Osteocyte (in vitro differentiated cells): ENCODE data around the gene XAGE1B. TPM values are rescaled to one million over a fixed set of nuclear protein-coding genes. Genes with fewer than 3 reads are reported as not detected.
"Not testable (repeated sequence)": the region's sequence is repeated elsewhere in the genome, so short reads cannot be mapped to it uniquely, and the experiment has no call there.

Source experiments
- DNase-seq: peaks from one replicate; pipeline ENCODE4 v3.0.0; 2021; ENCODE audit warnings: mixed read lengths; ENCODE audit not compliant: unreplicated experiment; ENCODE audit errors: extremely low spot score
- H3K27ac Mint-ChIP-seq: one replicate; pipeline ENCODE4 v1.8.0; 2021; ENCODE audit warnings: mild to moderate bottlenecking, mixed read lengths; ENCODE audit not compliant: unreplicated experiment
- H3K27me3 Mint-ChIP-seq: one replicate; pipeline ENCODE4 v1.8.0; 2021; ENCODE audit warnings: mixed read lengths; ENCODE audit not compliant: unreplicated experiment
- H3K36me3 Mint-ChIP-seq: one replicate; pipeline ENCODE4 v1.8.0; 2021; ENCODE audit warnings: mixed read lengths; ENCODE audit not compliant: unreplicated experiment
- H3K4me1 Mint-ChIP-seq: one replicate; pipeline ENCODE4 v1.8.0; 2021; ENCODE audit warnings: mixed read lengths; ENCODE audit not compliant: unreplicated experiment
- H3K4me3 Mint-ChIP-seq: one replicate; pipeline ENCODE4 v1.8.0; 2021; ENCODE audit warnings: mild to moderate bottlenecking, moderate library complexity, mixed read lengths; ENCODE audit not compliant: unreplicated experiment
- H3K9me3 Mint-ChIP-seq: one replicate; pipeline ENCODE4 v1.8.0; 2021; ENCODE audit warnings: mixed read lengths; ENCODE audit not compliant: unreplicated experiment
- long read RNA-seq: library from polyadenylated mRNA; unstranded; transcript quantifications from one replicate; pipeline ENCODE4 v2.0.0, GENCODE V29; 2021
- total RNA-seq: library from RNA; stranded (reverse); gene quantifications from 2 replicates; pipeline ENCODE4 v1.2.1, GENCODE V29; 2021
- TF ChIP-seq, protein P1 (sequence below): fragments of 200-600 bp; sonication (generic); IDR thresholded peaks from 2 replicates; pipeline ENCODE4 v1.5.0; 2021; ENCODE audit warnings: antibody characterized with exemption, mild to moderate bottlenecking, moderate library complexity

The XAGE1B gene
- total RNA-seq = not detected in 2 replicates
- long read RNA-seq = 0 reads

DNA sequence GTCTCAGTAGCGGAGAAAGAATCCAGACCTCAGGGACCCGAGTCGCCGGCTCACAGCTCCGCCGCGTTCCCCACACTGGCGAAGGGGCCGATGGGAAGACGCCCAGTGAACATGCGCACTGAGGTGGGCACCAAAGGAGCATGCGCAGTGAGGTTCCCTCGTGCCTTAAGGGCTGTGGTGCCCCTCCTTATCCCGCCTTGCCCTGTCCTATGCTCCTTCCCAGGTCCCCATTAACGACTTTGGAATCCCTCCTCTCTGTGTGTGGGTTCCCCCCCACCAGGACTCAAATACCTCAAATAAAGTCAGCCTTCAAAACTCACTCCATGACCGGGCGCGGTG, at the start of gene XAGE1B:
Gene XAGE1B, minus strand, starts transcription at position 77 of the 339 bp plus-strand sequence. CDS start 1,536 bp downstream, outside the sequence.
- H3K4me1 Mint-ChIP-seq, H3K9me3 Mint-ChIP-seq, H3K27me3 Mint-ChIP-seq, H3K36me3 Mint-ChIP-seq, H3K27ac Mint-ChIP-seq, H3K4me3 Mint-ChIP-seq, DNase-seq: not testable (repeated sequence)

- H3K27me3 Mint-ChIP-seq = no peaks in the 10 kb centered on the region
- H3K4me1 Mint-ChIP-seq = no peaks in the 10 kb centered on the region
- TF ChIP-seq, protein P1, sequence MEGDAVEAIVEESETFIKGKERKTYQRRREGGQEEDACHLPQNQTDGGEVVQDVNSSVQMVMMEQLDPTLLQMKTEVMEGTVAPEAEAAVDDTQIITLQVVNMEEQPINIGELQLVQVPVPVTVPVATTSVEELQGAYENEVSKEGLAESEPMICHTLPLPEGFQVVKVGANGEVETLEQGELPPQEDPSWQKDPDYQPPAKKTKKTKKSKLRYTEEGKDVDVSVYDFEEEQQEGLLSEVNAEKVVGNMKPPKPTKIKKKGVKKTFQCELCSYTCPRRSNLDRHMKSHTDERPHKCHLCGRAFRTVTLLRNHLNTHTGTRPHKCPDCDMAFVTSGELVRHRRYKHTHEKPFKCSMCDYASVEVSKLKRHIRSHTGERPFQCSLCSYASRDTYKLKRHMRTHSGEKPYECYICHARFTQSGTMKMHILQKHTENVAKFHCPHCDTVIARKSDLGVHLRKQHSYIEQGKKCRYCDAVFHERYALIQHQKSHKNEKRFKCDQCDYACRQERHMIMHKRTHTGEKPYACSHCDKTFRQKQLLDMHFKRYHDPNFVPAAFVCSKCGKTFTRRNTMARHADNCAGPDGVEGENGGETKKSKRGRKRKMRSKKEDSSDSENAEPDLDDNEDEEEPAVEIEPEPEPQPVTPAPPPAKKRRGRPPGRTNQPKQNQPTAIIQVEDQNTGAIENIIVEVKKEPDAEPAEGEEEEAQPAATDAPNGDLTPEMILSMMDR = no peak
- H3K36me3 Mint-ChIP-seq = no peaks in the 10 kb centered on the region
- peaks cover 8% of the 10 kb centered on the region for H3K9me3 Mint-ChIP-seq
- H3K4me3 Mint-ChIP-seq = no peak overlapping the region
- no peak for DNase-seq
- no peak overlapping the region for H3K27ac Mint-ChIP-seq
Measured at GRCh38 chrX:52563105-52563504, 46.2 kb upstream of the XAGE1B start.

DNA sequence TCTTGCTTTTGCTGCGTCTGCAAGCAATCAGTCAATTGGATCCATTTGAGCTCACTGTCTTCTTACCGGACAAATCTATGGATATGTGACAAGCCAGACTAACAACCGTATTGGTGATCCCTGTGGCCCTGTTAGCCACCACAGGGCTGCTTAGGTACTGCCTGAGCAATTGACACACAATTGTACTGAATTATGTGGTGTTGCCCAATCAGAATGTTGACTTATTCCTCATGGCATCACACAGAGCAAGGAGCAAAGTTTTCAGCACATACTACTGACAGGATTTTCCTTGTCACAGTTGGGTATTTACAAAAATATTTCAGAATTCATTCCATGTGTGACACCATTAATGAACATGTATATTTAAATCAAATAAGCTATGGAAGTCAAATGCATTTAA, 41.3 kb upstream of the XAGE1B start:
- DNase-seq = no peak
- Mint-ChIP-seq H3K9me3 (peaks cover 3% of the 10 kb centered on the region), H3K4me3 (no peak overlapping the region), H3K27ac (no peak overlapping the region), H3K27me3 (no peaks in the 10 kb centered on the region), H3K4me1 (no peaks in the 10 kb centered on the region), H3K36me3 (no peaks in the 10 kb centered on the region)
- TF ChIP-seq, protein P1 = no peak

GRCh38 chrX:52556741-52557140, 39.9 kb upstream of the XAGE1B start:
- Mint-ChIP-seq H3K27ac (no peak overlapping the region), H3K4me3 (no peak overlapping the region), H3K27me3 (no peaks in the 10 kb centered on the region), H3K36me3 (no peaks in the 10 kb centered on the region), H3K9me3 (peaks cover 3% of the 10 kb centered on the region), H3K4me1 (no peaks in the 10 kb centered on the region)
- TF ChIP-seq, protein P1 = no peak
- DNase-seq = no peak

DNA sequence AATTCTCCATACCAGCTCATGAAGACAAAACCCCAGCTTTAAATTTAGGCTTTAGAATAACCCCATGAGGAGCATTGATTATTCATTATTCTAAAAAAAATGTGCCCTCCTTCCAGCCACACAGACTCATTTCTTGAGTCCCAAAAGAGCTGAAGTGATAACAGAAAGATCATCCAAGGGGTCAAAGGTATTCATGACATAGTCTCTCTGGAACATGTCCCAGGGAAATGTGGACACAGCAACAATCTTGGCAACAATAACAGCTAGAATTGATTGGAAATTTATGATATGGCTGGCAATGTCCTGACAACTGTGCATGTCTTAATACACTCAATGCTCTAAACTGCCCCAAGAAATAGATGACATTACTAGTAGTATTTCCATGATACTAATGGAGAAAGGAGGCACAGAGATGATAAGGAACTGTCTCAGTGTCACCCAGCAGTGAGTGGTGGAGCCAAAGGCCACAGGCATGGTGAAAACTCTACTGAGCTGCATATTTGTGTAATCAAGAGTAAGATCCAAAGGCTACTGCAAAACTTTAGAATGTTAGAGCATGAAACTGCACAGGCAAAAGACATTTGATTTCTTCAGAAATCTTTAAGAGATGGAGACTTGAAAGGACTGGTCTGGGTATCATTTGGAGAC, 37.3 kb upstream of the XAGE1B start:
- TF ChIP-seq, protein P1 = no peak
- no peak for DNase-seq
- H3K4me3 Mint-ChIP-seq = no peak overlapping the region
- no peak overlapping the region for H3K27ac Mint-ChIP-seq
- no peaks in the 10 kb centered on the region for H3K27me3 Mint-ChIP-seq
- no peaks in the 10 kb centered on the region for H3K4me1 Mint-ChIP-seq
- no peaks in the 10 kb centered on the region for H3K9me3 Mint-ChIP-seq
- no peaks in the 10 kb centered on the region for H3K36me3 Mint-ChIP-seq

DNA sequence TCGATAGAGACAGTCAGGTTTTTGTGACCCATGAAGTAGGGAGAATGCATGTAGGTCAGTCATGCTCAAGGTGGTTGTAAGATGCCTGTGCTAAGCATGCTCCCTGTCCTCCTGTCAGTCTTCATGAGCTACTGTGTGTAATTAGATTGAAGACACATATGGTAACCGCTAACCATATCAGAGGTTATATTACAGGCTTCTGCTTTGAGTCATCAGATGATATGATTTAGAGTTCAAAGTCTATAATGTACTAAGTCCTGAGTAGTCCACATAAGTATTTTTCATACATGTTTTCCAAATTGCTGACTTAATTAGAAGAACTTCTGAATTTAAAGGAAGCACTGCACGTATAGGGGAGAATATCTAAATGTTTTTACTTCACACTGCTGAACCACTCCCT, 31.9 kb upstream of the XAGE1B start:
- not testable (repeated sequence) for DNase-seq, H3K27me3 Mint-ChIP-seq, H3K36me3 Mint-ChIP-seq, H3K27ac Mint-ChIP-seq, H3K4me3 Mint-ChIP-seq, H3K4me1 Mint-ChIP-seq, H3K9me3 Mint-ChIP-seq
